Stimulated activated CD8-positive, alpha-beta memory T cell treated with anti-CD3 and anti-CD28 coated beads, Interleukin-15, amount 100 ng/mL, for 1 hour (primary cell): ENCODE results near the gene ANXA11.

Experiments used
- DNase-seq: peaks from one replicate; pipeline ENCODE4 v3.0.0-alpha.2; 2020; ENCODE audit warnings: low read depth

The ANXA11 gene

GRCh38 chr10:80104066-80104926, 101.0 kb downstream of the ANXA11 start:
- no peak for DNase-seq
